Keratinocyte (primary cell): Measurements from ENCODE around the gene LILRA6.

Experiments used
- EZH2 ChIP-seq: IDR thresholded peaks from one replicate; pipeline ENCODE4 v1.6.1; 2012; ENCODE audit warnings: inconsistent platforms, mild to moderate bottlenecking, low read length, moderate library complexity
- TF ChIP-seq, protein P1 (sequence below), 3 experiments: IDR thresholded peaks in 1 of 3; conservative IDR thresholded peaks in 1 of 3; optimal IDR thresholded peaks in 1 of 3; 2 replicates in 2 of 3; 3 replicates in 1 of 3; pipeline versions ENCODE3 to v1.5.1; 2011; ENCODE audit warnings: low read length in 3 of 3, mild to moderate bottlenecking in 3 of 3, moderate library complexity in 2 of 3, control low read depth in 1 of 3, inconsistent platforms in 1 of 3; ENCODE audit not compliant: insufficient read depth in 2 of 3; ENCODE audit errors: extremely low read depth in 1 of 3

DNA sequence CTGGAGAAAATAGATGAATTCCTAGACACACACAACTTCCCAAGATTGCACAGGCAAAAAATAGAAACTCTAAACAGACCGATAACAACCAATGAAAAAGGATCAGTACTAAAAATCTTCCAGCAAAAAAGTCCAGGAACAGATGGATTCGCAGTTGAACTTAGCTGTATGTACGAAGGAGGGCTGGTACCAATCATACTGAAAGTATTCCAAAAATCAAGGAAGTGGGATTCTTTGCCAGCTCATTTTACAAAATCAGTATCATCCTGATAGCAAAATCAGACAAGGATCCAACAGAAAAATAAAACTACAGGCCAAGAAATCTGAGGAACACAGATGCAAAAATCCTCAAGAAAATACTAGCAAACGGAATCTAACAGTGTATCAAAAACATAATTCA, 44.9 kb upstream of the LILRA6 start:
- TF ChIP-seq, protein P1, sequence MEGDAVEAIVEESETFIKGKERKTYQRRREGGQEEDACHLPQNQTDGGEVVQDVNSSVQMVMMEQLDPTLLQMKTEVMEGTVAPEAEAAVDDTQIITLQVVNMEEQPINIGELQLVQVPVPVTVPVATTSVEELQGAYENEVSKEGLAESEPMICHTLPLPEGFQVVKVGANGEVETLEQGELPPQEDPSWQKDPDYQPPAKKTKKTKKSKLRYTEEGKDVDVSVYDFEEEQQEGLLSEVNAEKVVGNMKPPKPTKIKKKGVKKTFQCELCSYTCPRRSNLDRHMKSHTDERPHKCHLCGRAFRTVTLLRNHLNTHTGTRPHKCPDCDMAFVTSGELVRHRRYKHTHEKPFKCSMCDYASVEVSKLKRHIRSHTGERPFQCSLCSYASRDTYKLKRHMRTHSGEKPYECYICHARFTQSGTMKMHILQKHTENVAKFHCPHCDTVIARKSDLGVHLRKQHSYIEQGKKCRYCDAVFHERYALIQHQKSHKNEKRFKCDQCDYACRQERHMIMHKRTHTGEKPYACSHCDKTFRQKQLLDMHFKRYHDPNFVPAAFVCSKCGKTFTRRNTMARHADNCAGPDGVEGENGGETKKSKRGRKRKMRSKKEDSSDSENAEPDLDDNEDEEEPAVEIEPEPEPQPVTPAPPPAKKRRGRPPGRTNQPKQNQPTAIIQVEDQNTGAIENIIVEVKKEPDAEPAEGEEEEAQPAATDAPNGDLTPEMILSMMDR (optimal IDR thresholded peaks at IDR 0.05 in 1 of 3, IDR thresholded peaks at IDR 0.05 in 1 of 3, conservative IDR thresholded peaks at IDR 0.05 in 1 of 3; ENCODE audit: extremely low read depth in 1 of 3, insufficient read depth in 2 of 3, low read length in 3 of 3), result no peak
- no peak for TF ChIP-seq EZH2
